ENCODE data around the gene PDK3.

The PDK3 gene

GRCh38 chrX:24464836-24465531, at the start of gene PDK3:
TSS of gene PDK3 (plus strand) at chrX:24465286. CDS start at chrX:24465456, 170 bp downstream.
- DNase-seq (ENCODE audit: low read depth in 2 of 2): peak; percentile 70 to 73

- DNase-seq (ENCODE audit: low read depth in 2 of 2): no peak
These were observed 49.2 kb upstream of the PDK3 start for GRCh38 chrX:24415921-24416320.

GRCh38 chrX:24423960-24424359, 41.1 kb upstream of the PDK3 start:
- no peak for DNase-seq (ENCODE audit: low read depth in 2 of 2)

- no peak for DNase-seq (ENCODE audit: low read depth in 2 of 2)
These were observed 40.1 kb upstream of the PDK3 start for GRCh38 chrX:24424948-24425347.

- DNase-seq (ENCODE audit: low read depth in 2 of 2): no peak
These were observed 39.3 kb upstream of the PDK3 start for GRCh38 chrX:24425806-24426205.

- DNase-seq (ENCODE audit: low read depth in 2 of 2): no peak
These were observed 38.7 kb upstream of the PDK3 start for GRCh38 chrX:24426340-24426913.

- DNase-seq (ENCODE audit: low read depth in 2 of 2): no peak
These were observed 38.0 kb upstream of the PDK3 start for GRCh38 chrX:24426921-24427746.

- DNase-seq (ENCODE audit: low read depth in 2 of 2): no peak
These were observed 37.4 kb upstream of the PDK3 start for GRCh38 chrX:24427747-24428019.

- no peak for DNase-seq (ENCODE audit: low read depth in 2 of 2)
These were observed 36.6 kb upstream of the PDK3 start for GRCh38 chrX:24428516-24428915.

GRCh38 chrX:24435060-24435459, 30.0 kb upstream of the PDK3 start:
- DNase-seq (ENCODE audit: low read depth in 2 of 2): no peak

GRCh38 chrX:24443918-24444317, 21.2 kb upstream of the PDK3 start:
- DNase-seq (ENCODE audit: low read depth in 2 of 2): no peak

GRCh38 chrX:24444645-24445044, 20.4 kb upstream of the PDK3 start:
- no peak for DNase-seq (ENCODE audit: low read depth in 2 of 2)

- no peak for DNase-seq (ENCODE audit: low read depth in 2 of 2)
These were observed 16.3 kb upstream of the PDK3 start for GRCh38 chrX:24448762-24449250.

GRCh38 chrX:24463077-24463476, 2.0 kb upstream of the PDK3 start:
- no peak for DNase-seq (ENCODE audit: low read depth in 2 of 2)

- no peak for DNase-seq (ENCODE audit: low read depth in 2 of 2)
These were observed 619 bp upstream of the PDK3 start for GRCh38 chrX:24464498-24464835.

- no peak for DNase-seq (ENCODE audit: low read depth in 2 of 2)
These were observed 413 bp downstream of the PDK3 start for GRCh38 chrX:24465532-24465865.

- no peak for DNase-seq (ENCODE audit: low read depth in 2 of 2)
These were observed 939 bp downstream of the PDK3 start for GRCh38 chrX:24466025-24466424.

GRCh38 chrX:24468245-24468644, 3.2 kb downstream of the PDK3 start:
- DNase-seq (ENCODE audit: low read depth in 2 of 2): no peak

GRCh38 chrX:24471808-24472207, 6.7 kb downstream of the PDK3 start:
- no peak for DNase-seq (ENCODE audit: low read depth in 2 of 2)

- DNase-seq (ENCODE audit: low read depth in 2 of 2): no peak
These were observed 10.4 kb downstream of the PDK3 start for GRCh38 chrX:24475480-24475879.

GRCh38 chrX:24478509-24478908, 13.4 kb downstream of the PDK3 start:
- no peak for DNase-seq (ENCODE audit: low read depth in 2 of 2)

GRCh38 chrX:24479924-24480323, 14.8 kb downstream of the PDK3 start:
- peak; percentile 32 to 56 for DNase-seq (ENCODE audit: low read depth in 2 of 2)

- no peak for DNase-seq (ENCODE audit: low read depth in 2 of 2)
These were observed 15.3 kb downstream of the PDK3 start for GRCh38 chrX:24480400-24480865.
